Activated effector memory CD4-positive, alpha-beta T cell treated with Interleukin-2 at 50 U/mL for 16 hours (primary cell): Measurements from ENCODE around the gene MALT1.
A peak's percentile ranks its signal among the peaks of the same experiment; 100 is the strongest.
"Not testable (repeated sequence)": the region's sequence is repeated elsewhere in the genome, so short reads cannot be mapped to it uniquely, and the experiment has no call there.

Experiments used
- DNase-seq: peaks from one replicate; pipeline ENCODE4 v3.0.0-alpha.2; 2020

The MALT1 gene, protein sequence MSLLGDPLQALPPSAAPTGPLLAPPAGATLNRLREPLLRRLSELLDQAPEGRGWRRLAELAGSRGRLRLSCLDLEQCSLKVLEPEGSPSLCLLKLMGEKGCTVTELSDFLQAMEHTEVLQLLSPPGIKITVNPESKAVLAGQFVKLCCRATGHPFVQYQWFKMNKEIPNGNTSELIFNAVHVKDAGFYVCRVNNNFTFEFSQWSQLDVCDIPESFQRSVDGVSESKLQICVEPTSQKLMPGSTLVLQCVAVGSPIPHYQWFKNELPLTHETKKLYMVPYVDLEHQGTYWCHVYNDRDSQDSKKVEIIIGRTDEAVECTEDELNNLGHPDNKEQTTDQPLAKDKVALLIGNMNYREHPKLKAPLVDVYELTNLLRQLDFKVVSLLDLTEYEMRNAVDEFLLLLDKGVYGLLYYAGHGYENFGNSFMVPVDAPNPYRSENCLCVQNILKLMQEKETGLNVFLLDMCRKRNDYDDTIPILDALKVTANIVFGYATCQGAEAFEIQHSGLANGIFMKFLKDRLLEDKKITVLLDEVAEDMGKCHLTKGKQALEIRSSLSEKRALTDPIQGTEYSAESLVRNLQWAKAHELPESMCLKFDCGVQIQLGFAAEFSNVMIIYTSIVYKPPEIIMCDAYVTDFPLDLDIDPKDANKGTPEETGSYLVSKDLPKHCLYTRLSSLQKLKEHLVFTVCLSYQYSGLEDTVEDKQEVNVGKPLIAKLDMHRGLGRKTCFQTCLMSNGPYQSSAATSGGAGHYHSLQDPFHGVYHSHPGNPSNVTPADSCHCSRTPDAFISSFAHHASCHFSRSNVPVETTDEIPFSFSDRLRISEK

DNA sequence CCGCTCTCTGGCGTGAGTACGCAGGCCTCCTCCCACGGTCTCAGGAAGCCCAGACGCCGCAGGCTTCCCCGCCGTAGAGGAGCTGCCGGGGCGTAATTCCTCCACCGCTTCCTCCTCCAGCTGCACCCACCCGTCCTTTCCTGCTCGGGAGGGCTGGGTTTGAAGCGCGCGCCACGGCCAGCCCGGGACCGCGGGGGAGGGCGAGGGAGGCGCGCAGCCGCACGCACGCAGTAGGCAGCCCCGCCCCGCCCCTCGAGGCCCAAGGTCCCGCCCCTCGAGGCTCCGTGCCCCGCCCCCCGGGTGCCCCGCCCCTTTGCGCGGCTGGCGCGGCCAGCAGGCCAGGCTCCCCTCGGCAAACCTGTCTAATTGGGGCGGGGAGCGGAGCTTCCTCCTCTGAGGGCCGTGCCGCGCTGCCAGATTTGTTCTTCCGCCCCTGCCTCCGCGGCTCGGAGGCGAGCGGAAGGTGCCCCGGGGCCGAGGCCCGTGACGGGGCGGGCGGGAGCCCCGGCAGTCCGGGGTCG is at the start of gene MALT1:
TSS of gene MALT1 (plus strand) at position 355 of the 521 bp plus-strand sequence. CDS start 179 bp downstream, outside the sequence.
- DNase-seq, result peak; percentile 97

GRCh38 chr18:58624011-58624410 is 47.3 kb upstream of the MALT1 start:
- no peak for DNase-seq

DNA sequence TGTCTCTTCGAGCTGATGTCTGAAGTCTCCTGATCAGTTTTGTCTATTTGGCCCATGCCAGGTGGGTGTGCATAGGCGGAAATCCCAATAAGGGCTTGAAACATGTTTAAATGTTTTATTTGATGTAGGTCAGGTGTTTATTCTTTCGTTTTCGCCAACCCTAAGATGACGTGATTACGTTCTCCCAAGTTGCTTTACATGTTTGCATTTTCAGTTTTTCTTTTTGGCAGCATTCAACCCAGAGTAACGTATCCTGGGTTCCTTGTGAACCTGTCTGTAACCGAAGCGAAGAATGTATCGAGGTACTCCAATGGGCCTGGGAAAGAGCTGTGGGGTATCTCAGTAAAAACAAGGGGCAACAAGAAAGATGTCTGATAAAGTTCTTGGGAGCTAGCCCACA is 45.4 kb upstream of the MALT1 start:
- no peak for DNase-seq

- DNase-seq, result no peak
Observed at GRCh38 chr18:58630071-58630470, 41.2 kb upstream of the MALT1 start.

DNA sequence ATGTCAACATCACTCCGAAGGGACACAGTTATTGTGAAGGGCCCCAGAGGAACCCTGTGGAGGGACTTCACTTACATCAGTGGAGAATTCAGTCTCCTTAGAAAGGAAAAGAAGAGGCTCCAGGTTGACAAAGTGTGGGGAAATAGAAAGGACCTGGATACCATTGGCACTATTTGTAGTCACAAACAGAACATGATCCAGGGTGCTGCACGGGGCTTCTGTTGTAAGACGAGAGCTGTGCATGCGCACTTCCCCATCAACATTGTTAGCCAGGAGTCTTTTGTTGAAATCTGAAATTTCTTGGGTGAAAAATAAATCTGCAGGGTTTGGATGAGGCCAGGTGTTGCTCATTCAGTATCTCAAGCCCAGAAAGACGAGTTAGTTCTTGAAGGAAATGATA is 40.0 kb upstream of the MALT1 start:
- DNase-seq, result no peak

DNA sequence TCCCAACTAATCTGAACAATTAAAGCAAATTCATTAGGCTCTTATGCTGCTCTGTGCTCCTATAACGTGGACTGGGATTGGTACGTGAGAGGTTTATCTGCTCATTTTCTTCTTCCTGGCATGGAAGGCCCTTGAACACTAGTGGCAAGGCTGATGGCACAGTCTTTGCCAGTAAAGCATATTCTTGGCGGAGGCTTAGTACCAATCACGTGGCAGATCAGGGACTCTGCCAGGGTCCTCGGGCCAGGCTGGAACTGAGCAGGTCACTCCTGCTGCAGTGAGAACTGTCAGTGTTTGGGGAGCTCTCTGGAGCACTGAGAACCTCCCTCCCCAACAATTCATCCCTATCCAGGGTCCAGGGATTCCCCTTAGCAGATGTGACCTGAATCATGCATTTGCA is 38.7 kb upstream of the MALT1 start:
- no peak for DNase-seq

DNA sequence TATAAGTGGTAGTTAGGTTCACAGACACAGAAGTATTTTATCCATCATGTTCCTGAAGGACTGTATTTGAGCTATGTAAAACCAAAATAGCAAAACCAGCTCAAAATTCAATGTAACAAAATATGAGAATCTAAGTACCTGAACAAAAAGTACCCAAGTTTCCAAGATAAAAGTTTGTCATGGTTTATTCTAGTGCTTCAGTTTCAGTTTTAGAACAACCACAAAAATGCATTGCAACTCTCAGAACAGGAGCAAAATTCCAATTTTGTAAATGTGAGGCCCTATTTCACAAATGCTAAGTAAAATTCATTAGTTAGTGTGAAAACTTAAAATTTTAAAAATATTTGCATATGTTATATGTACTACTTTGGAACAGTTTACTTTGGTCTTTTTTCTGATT is 37.4 kb upstream of the MALT1 start:
- no peak for DNase-seq

GRCh38 chr18:58635891-58636290 is 35.4 kb upstream of the MALT1 start:
- no peak for DNase-seq

GRCh38 chr18:58637197-58637596 is 34.1 kb upstream of the MALT1 start:
- DNase-seq, result no peak

DNA sequence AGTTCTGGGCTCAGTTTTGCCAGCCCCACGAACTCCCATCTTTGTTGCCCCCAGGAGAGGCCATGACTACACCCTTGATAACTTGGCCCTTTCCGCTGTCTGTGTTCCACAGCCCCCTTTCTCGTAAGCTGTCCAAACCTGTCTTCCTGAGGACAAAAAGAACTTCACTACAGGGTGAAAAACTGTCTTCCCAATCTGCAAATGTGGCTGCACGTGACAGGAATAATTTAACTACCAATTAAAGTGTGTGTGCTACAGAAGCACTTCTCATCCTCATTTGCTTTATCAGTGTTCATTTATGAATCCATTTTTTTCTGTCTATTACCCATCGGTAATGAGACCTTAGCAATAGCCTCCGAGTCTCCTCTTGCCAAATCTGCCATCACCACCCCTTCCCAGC is 33.3 kb upstream of the MALT1 start:
- DNase-seq, result no peak

DNA sequence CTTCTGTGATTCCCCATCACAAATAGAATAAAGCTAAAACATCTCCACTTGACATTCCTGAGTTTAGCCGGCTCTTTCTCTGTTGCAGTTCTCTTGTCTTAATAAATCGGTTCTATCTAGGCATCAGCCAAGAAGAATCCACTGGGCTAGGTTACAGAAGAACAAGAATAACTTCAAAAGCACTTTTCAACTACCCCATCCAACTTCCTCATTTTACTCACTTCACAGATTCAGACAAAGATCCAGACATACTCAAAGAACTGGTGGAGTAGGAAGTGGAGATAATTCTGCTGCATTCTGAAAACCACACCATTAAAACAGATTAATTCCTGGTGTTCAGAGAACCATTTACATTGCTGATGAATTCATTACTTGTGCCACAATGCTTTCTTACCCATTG is 32.8 kb upstream of the MALT1 start:
- no peak for DNase-seq

DNA sequence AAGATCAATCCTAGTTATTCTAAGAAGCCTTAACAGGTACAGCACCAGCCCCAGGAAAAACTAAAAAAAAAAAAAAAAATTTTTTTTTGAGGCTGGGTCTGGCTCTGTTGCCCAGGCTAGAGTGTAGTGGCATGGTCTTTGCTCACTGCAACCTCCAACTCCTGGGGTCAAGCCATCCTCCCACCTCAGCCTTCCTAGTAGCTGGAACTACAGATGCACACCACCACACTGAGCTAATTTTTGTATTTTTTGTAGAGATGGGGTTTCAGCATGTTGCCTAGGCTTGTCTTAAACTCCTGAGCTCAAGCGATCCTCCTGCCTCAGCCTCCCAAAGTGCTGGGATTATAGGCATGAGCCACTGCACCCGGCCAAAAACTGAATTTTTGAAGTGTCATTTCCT is 32.0 kb upstream of the MALT1 start:
- DNase-seq, result no peak

DNA sequence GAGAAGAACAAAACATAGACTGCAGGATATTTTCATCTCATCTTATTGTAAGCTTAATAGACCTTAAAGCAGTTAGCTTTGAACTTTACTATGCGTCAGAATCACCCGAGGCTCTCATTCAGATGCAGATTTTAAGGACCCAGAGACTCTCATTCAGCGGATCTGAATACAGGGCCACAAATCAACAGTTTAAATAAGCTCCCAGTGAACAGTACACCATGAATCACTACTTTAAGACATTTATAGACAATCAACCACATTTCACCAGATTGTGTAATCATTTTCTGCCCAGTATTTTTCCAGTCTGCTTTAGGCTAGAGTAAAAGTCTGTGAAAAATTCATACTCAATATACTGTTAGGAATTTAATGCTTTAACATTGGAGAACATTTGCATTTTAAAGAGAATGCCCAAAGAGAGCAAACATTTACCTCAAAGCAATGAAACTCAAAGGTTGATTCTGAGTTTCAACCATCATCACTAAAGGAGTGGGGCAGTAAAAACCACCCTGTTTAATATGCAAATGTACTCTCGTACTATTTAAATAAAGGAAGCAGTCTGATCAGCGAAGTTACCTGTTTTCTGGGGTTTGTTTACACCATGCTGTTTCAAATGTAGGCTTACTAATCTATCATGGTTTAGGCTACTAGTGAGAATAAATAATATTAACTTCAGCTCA is 31.4 kb upstream of the MALT1 start:
- no peak for DNase-seq

DNA sequence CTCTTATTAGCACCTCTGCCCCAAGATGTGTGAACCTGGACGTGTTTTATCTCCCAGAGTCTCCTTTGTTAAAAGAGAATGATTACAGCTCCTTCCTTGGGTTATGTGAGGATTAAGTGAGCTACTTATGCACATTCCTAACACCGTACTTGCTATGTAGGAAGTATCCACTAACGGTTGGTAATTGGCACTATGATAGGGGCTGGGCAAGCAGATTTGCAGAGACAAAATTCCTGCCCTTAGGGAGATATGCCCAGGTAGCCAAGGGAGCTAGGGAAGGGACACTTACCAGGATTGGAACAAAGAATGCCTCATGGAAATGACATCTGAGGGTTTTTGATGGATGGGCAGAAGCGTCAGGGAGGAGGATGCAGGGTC is 30.8 kb upstream of the MALT1 start:
- DNase-seq, result no peak

GRCh38 chr18:58640891-58641610 is 30.2 kb upstream of the MALT1 start:
- no peak for DNase-seq

GRCh38 chr18:58643557-58643956 is 27.7 kb upstream of the MALT1 start:
- DNase-seq, result not testable (repeated sequence)

DNA sequence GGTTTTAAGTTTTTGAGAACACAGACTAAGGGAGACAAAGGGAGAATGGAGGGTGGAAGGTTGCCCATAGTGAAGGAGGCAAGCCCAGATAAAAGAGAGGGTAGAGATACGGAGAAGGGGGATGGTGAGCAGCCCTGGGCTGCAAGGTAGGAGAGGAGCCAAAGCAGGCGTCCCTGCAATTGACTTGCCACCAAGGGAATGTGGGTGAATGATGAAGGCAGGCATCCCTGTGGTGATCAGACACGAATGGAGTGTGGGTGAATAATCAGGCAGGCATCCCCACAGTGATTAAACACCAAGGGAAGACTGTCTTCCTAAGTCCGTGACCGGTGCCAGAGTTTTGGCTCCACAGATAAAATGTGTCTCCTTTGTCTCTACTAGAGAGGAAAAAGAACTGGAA is 25.9 kb upstream of the MALT1 start:
- DNase-seq, result no peak

GRCh38 chr18:58646334-58646862 is 24.9 kb upstream of the MALT1 start:
- DNase-seq, result no peak

- DNase-seq, result no peak
Observed at GRCh38 chr18:58649966-58650816, 21.1 kb upstream of the MALT1 start.

- not testable (repeated sequence) for DNase-seq
Observed at GRCh38 chr18:58650830-58651229, 20.4 kb upstream of the MALT1 start.

DNA sequence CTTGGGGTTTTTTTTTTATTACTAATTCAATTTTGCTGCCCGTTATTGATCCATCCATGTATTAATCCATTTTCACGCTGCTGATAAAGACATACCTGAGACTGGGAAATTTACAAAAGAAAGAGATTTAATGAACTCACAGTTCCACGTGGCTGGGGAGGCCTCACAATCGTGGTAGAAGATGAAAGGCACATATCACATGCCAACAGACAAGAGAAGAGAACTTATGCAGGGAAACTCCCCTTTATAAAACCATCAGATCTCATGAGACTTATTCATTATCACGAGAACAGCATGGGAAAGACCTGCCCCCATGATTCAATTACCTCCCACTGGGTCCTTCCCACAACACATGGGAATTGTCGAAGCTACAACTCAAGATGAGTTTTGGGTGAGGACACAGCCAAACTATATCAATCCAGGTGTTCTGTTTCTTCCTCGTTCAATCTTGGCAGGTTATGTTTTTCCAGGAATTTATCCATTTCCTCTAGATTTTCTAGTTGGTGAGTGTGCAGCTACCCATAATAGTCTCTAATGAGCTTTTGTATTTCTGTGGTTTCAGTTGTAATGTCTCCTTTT is 18.0 kb upstream of the MALT1 start:
- not testable (repeated sequence) for DNase-seq
